Cardiac fibroblast (primary cell): Measurements from ENCODE around the gene DPF3.

Experiments used
- DNase-seq, 2 donors: peaks; one replicate each; pipeline versions ENCODE4 v3.0.0 to v3.0.0-alpha.2; 2010; ENCODE audit warnings: low read depth in 2 of 2
- H3K4me3 ChIP-seq, 2 donors: replicated peaks in 1 of 2; 1 replicate in 1 of 2; 2 replicates in 1 of 2; pipeline ENCODE4 v1.5.1; 2011; ENCODE audit warnings: low read depth in 2 of 2, low read length in 2 of 2, mild to moderate bottlenecking in 2 of 2, moderate library complexity in 1 of 2
- TF ChIP-seq, protein P1 (sequence below): IDR thresholded peaks from one replicate; pipeline ENCODE4 v1.5.1; 2011; ENCODE audit warnings: low read depth, mild to moderate bottlenecking, low read length, inconsistent platforms

The DPF3 gene

DNA sequence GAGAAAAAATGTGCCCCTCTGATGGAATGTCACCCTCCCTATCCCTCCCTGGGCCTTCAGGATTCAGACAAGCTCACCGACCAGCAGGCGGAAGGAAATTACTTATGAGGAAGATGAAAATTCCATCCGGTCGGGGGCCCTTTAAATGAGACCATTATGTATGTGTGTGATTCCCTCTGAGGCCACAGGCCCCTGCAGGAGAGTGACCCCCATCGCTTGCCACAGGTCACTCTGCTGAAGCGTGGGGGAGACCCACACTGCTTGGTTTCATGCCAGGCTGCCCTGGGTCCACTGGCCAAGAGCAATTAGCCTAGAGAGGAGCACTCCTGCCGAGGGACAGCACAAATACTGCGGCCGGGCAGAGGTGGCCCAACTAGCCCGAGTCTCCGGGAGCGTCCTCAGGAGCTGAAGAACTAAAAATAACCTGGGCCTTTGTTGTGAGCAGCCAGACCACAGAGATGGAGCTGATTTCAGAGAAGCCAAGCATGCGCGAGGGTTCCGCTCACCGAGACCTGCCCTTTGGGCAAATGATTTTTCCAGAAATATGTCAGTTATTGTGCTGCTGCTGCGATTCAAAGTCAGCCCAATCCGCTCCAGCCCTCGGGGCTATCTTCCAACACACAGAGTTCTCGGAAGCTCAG lies 276.4 kb downstream of the DPF3 start:
- no peak overlapping the region for H3K4me3 ChIP-seq
- DNase-seq: peak in 1 of 2 donors; percentile 33
- TF ChIP-seq, protein P1, sequence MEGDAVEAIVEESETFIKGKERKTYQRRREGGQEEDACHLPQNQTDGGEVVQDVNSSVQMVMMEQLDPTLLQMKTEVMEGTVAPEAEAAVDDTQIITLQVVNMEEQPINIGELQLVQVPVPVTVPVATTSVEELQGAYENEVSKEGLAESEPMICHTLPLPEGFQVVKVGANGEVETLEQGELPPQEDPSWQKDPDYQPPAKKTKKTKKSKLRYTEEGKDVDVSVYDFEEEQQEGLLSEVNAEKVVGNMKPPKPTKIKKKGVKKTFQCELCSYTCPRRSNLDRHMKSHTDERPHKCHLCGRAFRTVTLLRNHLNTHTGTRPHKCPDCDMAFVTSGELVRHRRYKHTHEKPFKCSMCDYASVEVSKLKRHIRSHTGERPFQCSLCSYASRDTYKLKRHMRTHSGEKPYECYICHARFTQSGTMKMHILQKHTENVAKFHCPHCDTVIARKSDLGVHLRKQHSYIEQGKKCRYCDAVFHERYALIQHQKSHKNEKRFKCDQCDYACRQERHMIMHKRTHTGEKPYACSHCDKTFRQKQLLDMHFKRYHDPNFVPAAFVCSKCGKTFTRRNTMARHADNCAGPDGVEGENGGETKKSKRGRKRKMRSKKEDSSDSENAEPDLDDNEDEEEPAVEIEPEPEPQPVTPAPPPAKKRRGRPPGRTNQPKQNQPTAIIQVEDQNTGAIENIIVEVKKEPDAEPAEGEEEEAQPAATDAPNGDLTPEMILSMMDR: no peak

DNA sequence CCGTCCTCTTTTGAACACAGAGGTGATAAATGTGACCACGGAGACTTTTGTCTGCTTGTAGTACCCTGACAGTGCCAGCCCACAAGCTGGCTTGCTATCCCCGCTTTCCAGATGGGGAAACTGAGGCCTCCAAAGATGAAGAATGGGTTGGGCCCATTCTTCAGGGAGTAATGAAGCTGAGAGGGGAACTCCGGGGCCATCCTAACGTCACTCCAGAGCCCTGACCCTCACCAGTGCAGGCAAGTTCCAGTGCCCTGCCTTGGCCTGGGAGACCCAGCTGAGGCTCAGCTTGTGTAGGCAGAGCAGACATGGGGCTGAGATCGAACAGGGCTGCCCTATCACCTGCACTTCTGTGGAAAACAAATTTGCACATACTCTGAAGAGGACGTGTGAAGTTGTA lies 277.1 kb downstream of the DPF3 start:
- TF ChIP-seq, protein P1: no peak
- no peak overlapping the region for H3K4me3 ChIP-seq
- no peak for DNase-seq

DNA sequence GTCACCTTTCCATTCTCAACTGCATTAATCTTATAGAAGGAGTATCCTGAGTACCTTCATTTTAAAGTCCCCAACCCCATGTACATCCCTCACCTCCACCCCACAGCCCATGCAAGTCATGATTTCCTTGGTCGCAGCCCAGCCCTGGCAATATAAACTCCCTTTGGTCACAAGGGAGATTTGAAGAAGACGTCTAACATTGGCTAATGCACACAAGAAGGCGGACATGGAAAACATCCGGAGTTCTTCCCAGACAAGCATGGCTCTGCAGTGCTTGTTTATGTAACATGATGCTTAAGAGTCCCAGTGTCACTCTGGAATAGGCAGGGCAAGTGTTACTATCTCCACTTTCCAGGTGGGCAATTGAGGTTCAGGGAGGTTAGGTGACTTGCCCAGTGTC lies 277.6 kb downstream of the DPF3 start:
- TF ChIP-seq, protein P1: no peak
- H3K4me3 ChIP-seq: no peak overlapping the region
- DNase-seq: peak in 1 of 2 donors; percentile 78

DNA sequence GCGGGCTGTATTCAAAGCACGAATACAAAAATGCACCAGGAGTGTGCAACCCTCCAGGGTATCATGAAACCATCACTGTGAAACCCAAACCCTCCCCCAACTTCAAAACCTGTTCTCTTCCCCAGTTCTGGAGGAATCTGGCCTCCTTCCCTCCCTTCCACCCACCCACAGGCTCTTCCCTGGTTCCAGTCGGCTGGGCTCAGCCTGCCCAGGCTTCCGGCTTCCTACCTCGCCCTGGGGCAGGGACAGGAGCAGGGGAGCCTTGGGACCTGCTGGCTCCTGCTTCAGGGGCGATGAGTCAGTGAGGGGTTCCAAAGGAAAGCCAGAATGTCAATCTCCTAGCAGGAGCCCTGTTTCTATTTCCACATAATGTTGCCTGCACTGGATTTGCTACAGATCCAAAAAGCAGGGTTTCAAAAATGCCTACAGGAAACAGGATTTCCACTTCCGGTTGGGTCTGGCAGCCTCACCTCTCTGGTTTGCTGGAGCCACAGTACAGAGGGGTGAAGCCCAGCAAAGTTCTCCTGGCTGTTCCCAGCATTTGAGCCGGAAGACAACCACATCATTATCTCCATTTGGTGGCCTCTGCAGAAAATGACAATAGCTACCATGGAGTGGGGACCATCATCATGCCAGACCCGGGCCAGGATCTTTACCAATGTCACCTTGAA lies 278.3 kb downstream of the DPF3 start:
- peak; percentile 14 to 75 for DNase-seq
- H3K4me3 ChIP-seq: no peak overlapping the region
- TF ChIP-seq, protein P1: no peak

DNA sequence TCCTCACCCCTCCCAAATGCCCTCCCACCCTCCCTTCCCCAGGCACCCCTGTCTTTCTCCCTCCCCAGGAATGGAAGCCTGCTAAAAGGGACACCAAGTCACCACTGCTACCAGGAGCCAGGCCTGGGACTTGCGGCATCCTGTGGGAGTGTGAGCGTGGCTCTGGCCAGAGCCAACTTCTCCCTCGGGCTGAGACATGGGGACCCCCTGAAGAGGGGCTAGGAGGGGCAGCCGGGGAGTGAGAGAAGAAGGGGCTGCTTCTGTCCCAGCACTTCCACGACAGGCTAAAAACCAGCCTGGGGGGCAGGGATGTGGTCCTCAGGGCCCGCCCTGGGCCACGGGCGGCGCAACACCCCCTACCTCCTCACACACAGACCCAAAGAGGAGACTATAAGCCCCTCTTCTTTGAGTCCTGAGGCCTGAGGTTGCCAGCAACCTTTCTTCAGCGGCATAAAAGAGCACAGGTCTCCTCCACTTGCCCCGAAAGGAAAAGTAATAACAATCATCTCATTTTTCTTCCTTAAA lies 278.9 kb downstream of the DPF3 start:
- TF ChIP-seq, protein P1: no peak
- H3K4me3 ChIP-seq: no peak overlapping the region
- DNase-seq: no peak

DNA sequence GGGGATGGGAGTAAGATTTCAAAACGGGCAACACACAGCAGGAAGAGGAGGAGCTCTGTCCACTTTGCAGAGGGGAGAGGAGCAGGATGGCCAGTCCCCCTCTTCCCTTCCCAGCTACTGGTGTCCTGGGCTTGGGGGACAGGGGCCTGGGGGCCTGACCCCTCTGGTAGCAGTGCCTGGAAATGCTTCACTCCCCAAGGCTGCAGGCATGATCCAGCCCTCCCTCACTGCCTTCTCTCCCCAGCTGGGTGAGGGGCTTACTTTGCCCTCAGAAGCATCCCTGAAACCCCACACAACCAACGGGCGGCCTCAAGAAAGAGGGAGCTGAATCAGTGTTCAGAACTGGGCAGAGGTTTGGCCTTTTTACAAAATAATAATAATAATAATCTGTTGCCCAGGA lies 279.5 kb downstream of the DPF3 start:
- no peak overlapping the region for H3K4me3 ChIP-seq
- TF ChIP-seq, protein P1: no peak
- no peak for DNase-seq

DNA sequence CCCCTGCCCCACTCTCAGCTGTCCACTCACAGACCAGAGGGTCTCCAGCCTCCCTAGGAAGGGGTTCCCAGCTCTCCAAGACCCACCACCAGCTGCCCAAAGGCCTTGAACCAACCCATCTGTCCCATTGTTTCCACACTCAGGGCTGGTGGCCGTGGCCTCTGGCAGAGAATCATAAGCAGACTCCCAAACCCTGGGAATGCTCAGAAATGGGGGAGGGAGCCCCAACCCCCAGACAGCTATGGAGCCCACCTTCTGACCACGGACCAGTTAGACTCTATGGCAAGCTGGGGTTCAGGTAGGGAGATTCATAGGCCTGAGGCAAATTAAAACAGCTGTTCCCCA lies 280.0 kb downstream of the DPF3 start:
- H3K4me3 ChIP-seq: no peak overlapping the region
- DNase-seq: no peak
- TF ChIP-seq, protein P1: no peak
